HG03439 (cell line): ENCODE measurements around the gene C1QTNF8.

Experiments
- ATAC-seq: cut with Tn5 transposase; IDR thresholded peaks from one replicate; pipeline ENCODE4 v1.9.1; 2021; ENCODE audit warnings: mild to moderate bottlenecking, moderate library complexity; ENCODE audit not compliant: unreplicated experiment

C1QTNF8 gene, protein sequence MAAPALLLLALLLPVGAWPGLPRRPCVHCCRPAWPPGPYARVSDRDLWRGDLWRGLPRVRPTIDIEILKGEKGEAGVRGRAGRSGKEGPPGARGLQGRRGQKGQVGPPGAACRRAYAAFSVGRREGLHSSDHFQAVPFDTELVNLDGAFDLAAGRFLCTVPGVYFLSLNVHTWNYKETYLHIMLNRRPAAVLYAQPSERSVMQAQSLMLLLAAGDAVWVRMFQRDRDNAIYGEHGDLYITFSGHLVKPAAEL

GRCh38 chr16:1096169-1097082 lies at the start of gene C1QTNF8:
TSS of gene C1QTNF8 (minus strand) at chr16:1096244. CDS start at chr16:1094922, 1,322 bp downstream.
- no peak for ATAC-seq

DNA sequence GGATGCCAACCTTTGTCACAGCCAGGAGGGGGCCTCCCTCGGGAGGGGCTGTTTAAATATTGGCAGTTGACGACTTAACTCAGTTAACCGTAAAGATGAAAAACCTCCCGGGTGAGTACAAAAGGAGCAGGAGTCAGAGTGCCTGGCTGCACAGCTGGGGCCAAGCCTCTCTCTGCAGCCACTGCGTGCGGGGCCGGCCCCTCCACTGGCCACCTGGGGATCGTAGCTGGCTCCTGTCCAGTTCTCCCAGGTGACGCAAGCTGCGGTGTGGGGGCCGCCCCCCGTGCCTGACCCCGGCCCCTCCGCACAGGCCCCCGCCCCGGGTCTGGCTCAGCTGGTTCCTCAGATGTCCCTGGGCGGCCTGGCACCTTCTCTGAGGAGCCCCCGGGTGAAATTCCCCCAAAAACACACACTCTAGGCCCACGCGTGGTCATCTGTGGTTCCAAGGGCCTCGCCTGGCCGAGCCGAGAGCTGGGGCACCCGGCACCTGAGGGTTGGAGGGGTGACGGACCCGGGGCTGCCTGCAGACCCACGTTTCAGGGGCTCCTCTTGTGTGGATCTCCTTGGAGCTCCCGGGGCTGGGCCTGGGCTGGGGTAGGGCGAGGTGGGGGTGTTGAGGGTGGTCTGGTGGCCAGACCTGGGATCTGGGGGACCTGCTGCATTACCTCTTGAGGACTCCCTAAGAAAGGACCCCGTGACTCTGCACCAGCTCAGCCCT lies 49.5 kb upstream of the C1QTNF8 start:
- no peak for ATAC-seq

GRCh38 chr16:1144476-1145382 lies 48.7 kb upstream of the C1QTNF8 start:
- no peak for ATAC-seq

DNA sequence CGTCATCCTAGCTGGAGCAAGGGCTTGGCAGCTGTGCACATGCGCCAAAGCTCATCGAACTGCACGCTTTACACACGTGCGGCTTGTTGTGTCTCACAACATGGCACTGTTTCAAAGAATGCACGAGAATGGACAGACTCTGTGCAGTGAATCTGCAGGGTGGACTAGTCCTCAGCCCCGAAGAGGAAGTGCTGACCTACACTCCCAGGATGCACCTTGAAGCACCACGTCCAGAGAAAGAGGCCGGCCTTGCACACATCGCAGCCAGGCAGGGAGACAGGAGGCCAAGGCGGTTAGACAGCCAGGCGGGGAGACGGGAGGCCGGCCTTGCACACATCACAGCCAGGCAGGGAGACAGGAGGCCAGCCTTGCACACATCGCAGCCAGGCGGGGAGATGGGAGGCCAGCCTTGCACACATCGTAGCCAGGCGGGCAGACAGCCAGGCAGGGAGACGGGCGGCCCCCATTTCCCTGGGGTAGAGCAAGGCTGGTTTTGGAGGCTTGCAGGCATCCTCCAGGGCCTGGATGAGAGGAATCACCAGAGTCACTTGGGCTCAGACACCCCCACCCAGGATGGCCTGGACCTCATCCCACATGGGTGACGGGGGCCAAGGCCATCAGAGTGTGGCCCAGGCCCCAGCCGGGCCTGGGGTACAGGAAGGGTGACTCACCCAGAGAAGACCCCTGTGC lies 47.9 kb upstream of the C1QTNF8 start:
- no peak for ATAC-seq

- no peak for ATAC-seq
Observed at GRCh38 chr16:1142911-1143310, 46.9 kb upstream of the C1QTNF8 start.

- no peak for ATAC-seq
Observed at GRCh38 chr16:1141716-1142115, 45.7 kb upstream of the C1QTNF8 start.

DNA sequence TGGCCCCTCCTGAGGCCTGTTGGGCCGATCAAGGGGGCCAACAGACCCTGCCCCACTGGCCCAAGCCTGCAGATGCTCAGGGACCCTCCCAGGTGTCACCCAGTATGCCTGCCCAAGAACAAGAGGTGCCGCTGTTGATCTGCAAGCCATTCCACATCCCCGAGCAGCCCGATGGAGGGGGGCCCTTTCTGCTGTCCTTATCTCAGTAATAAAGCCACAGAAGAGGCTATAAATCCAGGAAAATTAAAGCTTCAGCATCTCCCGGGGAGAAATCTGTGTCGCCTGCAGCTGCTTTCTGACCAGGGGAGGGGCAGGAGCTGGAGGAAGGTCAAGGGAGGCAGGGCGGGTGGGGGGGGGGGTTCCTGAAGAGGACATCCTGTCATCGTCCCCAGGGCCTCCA lies 45.1 kb upstream of the C1QTNF8 start:
- no peak for ATAC-seq

DNA sequence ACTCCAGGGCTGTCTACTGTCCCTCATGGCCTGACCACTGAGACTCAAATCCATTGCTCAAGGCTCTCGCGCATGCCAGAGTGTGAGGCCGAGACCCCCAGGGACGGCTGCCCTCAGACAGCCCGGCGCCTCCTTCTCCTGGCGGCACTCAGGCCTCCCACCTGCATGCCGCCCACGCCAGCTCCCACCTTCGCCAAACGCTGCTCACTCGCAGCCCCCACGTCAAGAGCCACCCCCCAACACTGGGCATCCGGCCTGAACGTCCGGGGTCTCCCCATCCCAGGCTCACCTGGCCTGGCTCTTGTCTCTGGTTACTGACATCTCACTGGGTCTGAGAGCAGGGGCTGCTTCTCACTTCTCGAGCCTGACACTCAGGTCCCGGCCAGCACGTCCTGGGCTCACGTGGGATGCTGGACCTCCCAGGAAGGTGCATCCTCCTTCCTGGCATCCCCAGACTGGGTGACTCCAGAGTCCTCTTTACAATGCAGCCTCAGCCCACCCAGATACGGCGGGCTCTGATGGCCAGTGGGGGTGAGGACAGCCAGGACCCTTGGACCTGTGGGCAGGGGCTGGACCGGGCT lies 44.6 kb upstream of the C1QTNF8 start:
- ATAC-seq: no peak

- no peak for ATAC-seq
Observed at GRCh38 chr16:1137604-1138003, 41.6 kb upstream of the C1QTNF8 start.

- ATAC-seq: no peak
Observed at GRCh38 chr16:1135459-1135825, 39.4 kb upstream of the C1QTNF8 start.

GRCh38 chr16:1134776-1135458 lies 38.9 kb upstream of the C1QTNF8 start:
- no peak for ATAC-seq

- ATAC-seq: no peak
Observed at GRCh38 chr16:1133810-1134520, 37.9 kb upstream of the C1QTNF8 start.

GRCh38 chr16:1133271-1133670 lies 37.2 kb upstream of the C1QTNF8 start:
- no peak for ATAC-seq

GRCh38 chr16:1132431-1132830 lies 36.4 kb upstream of the C1QTNF8 start:
- no peak for ATAC-seq

DNA sequence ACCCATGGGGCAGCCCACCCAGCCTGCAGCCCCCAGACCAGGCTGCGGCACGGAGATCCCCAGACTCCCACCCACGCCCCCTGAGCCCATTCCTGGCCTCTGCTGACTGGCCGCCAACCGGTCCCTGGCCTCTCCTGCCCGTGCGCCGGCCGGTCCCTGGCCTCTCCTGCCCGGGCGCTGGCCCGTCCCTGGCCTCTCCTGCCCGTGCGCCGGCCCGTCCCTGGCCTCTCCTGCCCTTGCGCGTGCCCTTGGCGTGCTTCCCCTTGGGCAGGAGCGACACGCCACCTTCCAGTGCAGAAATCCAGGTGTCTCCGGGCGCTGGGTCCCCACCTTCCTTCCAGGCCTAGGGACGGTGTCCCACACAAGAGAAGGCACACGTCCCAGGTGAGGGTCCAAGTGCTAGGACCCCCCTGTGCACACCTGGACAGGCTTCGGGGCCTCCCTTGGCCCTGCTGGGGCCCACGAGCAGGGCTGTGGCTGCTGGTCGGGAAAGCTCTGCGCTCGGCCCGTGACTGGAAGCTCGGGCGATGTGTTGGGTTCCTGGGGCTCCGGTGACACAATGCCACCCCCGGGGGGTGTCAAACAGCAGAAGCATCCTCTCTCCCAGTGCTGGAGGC lies 35.4 kb upstream of the C1QTNF8 start:
- no peak for ATAC-seq

DNA sequence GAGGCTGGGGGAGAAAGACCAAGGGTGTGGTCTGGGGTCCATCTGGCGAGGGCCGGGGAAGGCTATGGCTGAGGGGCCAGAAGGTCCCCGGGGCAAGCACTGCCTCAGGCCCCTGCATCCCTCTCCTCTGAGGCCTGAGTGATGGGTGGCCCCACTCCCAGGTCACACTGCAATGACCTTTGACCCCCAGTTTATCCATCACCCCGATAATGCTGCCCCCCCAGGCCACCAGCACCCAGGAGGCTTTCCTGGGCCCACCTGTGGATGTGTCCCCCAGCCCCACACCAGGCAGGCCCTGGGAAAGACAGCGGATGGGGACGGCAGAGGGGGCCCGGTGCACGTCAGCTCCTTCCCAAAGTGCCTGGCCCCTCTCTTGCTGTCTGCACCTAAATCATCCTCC lies 34.3 kb upstream of the C1QTNF8 start:
- ATAC-seq: no peak

DNA sequence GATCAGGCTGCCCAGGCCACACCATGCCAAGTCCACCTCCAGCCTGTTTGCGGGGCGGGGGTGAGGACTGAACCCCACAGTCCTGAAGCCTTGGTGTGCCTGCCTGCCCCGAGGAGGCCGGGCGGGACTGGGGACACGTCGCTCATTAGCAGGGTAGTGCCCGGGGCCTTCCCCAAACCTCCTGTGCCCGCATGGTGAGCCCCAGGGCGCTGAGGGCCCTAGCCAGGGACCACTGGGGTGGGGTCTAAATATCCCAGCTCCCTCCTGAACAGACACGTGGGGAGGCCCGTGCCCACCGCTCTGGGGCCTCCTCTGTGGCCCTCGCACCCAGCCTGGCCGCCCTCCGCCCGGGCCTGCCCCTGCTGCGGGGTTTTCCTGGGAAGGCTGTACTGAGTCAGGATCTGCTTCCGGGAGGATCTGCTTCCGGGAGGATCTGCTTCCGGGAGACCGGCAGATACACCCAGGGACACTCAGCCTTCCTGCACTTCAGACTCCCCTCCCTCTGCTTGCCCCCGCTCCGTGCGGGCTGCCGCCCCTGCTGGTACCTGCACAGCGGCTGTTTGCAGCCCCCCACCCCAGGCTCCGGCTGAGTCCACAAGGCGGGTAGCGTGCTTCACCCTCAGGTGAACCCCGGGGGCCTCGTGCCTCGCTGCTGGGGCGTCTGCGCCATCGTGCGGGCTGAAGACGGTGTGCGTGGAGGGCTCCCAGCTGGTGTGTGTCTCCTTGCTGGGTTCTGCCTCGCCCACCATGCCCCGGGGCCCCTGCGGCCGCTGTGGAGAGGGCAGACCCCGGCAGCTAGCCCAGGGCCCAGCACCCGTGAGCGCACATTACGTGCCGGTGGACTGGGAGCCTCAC lies 33.3 kb upstream of the C1QTNF8 start:
- ATAC-seq: no peak
